GM19193 (cell line): ENCODE results near the gene ABHD1.

Source experiments
- POLR2A ChIP-seq: IDR thresholded peaks from 4 replicates; pipeline ENCODE4 v1.6.1; 2011; ENCODE audit not compliant: insufficient read depth, insufficient read length; ENCODE audit errors: extremely low read depth

The ABHD1 gene

GRCh38 chr2:27121906-27122305 lies 1.7 kb upstream of the ABHD1 start:
- TF ChIP-seq POLR2A = no peak

GRCh38 chr2:27122791-27123190 lies 824 bp upstream of the ABHD1 start:
- no peak for TF ChIP-seq POLR2A

- no peak for TF ChIP-seq POLR2A
Observed at GRCh38 chr2:27125104-27125503, 1.5 kb downstream of the ABHD1 start.

GRCh38 chr2:27126252-27126710 lies 2.7 kb downstream of the ABHD1 start:
- no peak for TF ChIP-seq POLR2A

- no peak for TF ChIP-seq POLR2A
Observed at GRCh38 chr2:27127883-27128667, 4.5 kb downstream of the ABHD1 start.

- no peak for TF ChIP-seq POLR2A
Observed at GRCh38 chr2:27128668-27129571, 5.3 kb downstream of the ABHD1 start.

GRCh38 chr2:27130396-27130795 lies 6.8 kb downstream of the ABHD1 start:
- no peak for TF ChIP-seq POLR2A

- TF ChIP-seq POLR2A = no peak
Observed at GRCh38 chr2:27131429-27131828, 7.8 kb downstream of the ABHD1 start.

GRCh38 chr2:27133195-27133875 lies 9.7 kb downstream of the ABHD1 start:
- TF ChIP-seq POLR2A = no peak

GRCh38 chr2:27133905-27134780 lies 10.5 kb downstream of the ABHD1 start, which contains the start of gene PREB:
TSS of gene PREB (minus strand) at chr2:27134636. CDS start at chr2:27134421, 215 bp downstream.
- TF ChIP-seq POLR2A = peak; percentile 89

GRCh38 chr2:27134781-27135477 lies 11.3 kb downstream of the ABHD1 start:
- no peak for TF ChIP-seq POLR2A

GRCh38 chr2:27135478-27135955 lies 11.9 kb downstream of the ABHD1 start:
- TF ChIP-seq POLR2A = no peak

GRCh38 chr2:27136751-27137150 lies 13.1 kb downstream of the ABHD1 start:
- no peak for TF ChIP-seq POLR2A

- TF ChIP-seq POLR2A = no peak
Observed at GRCh38 chr2:27137322-27137935, 13.8 kb downstream of the ABHD1 start.

- TF ChIP-seq POLR2A = no peak
Observed at GRCh38 chr2:27138111-27138510, 14.5 kb downstream of the ABHD1 start.
